A673 (cell line): ENCODE results near the gene CUX1.

Source experiments
- EZH2 ChIP-seq: fragments of 200-600 bp; sonication (generic); IDR thresholded peaks from 2 replicates; pipeline ENCODE4 v1.6.1; 2017; ENCODE audit warnings: borderline replicate concordance, low read depth, mild to moderate bottlenecking, mixed read lengths, antibody characterized with exemption, low read length; ENCODE audit not compliant: poor library complexity, severe bottlenecking
- TF ChIP-seq, protein P1 (sequence below): fragments of 300-800, 200-600 bp; sonication (generic); conservative IDR thresholded peaks from 2 replicates; pipeline ENCODE4 v1.5.1; 2017; ENCODE audit warnings: low read depth, mild to moderate bottlenecking, antibody characterized with exemption, low read length, moderate library complexity, mixed read lengths

DNA sequence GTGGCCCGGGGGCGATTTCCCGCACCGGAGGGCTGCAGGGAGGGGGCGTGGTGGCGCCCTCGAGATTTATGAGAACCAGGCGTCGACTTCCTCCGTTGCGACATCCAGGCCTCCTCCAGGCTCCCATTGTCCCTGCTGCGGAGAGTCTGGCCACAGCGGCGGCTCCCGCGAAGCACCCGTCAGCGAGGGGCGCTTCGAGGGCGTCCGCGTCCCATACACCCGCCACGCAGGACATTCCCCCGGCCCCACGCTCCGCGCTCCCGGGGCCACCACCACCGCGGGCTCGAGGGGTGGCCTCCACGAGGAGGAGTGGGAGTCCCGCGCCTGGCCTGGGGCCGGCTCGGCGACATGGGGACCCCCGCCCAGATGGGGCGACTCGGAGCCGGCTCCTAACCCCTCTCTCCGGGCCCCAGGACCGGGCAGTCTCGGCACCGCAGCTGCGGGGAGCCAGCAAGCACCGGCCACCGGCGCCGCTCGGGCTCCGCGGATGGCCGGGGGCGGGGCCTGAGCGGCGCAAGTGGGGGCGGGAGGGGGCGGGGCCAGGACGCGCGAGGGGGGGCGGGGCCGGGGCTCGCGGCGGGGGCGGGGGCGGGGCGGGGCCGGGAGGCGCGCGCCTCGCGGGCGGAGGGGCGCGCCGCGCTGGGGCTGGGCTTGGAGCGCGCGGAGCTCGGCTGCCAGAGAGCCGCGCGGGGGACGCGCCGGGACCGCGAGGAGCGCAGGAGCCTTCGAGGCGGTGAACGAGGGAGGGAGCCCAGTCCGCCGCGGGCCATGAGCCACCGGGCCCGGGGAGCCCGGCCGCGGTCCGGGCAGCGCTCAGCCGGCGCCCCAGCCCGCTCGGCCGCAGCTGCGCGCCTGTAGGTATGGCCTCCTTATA, 469.0 kb downstream of the CUX1 start, which contains the start of gene SH2B2:
- TF ChIP-seq, protein P1, sequence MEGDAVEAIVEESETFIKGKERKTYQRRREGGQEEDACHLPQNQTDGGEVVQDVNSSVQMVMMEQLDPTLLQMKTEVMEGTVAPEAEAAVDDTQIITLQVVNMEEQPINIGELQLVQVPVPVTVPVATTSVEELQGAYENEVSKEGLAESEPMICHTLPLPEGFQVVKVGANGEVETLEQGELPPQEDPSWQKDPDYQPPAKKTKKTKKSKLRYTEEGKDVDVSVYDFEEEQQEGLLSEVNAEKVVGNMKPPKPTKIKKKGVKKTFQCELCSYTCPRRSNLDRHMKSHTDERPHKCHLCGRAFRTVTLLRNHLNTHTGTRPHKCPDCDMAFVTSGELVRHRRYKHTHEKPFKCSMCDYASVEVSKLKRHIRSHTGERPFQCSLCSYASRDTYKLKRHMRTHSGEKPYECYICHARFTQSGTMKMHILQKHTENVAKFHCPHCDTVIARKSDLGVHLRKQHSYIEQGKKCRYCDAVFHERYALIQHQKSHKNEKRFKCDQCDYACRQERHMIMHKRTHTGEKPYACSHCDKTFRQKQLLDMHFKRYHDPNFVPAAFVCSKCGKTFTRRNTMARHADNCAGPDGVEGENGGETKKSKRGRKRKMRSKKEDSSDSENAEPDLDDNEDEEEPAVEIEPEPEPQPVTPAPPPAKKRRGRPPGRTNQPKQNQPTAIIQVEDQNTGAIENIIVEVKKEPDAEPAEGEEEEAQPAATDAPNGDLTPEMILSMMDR: no peak
- TF ChIP-seq EZH2: no peak
